Activated CD4-positive, alpha-beta T cell treated with anti-CD3 and anti-CD28 coated beads, Interleukin-2, amount 50 U/mL, for 4 hours (primary cell): ENCODE data around the gene NPIPB4.
"Not testable (repeated sequence)": the region's sequence is repeated elsewhere in the genome, so short reads cannot be mapped to it uniquely, and the experiment has no call there.

ENCODE experiments used
- DNase-seq, 2 experiments: peaks; one replicate each; pipeline ENCODE4 v3.0.0-alpha.2; 2020

The NPIPB4 gene

DNA sequence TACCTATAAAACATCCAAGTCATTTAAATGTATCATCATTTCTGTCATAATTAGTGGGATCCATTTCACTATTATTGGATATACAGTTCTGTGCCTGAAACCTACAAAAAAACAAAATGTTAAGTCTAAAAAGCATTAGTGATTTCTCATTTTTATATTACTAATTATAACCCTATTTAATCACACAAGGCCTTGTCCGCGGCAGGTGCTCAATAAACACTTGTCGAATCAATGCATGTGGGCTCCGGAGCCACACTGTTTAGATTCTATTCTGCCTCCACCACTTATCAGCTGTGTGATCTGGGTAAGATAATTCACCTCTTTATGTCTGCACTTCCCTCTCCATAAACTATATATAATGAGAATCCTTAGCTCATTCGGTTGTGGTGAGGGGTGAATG lies at the start of gene NPIPB4:
NPIPB4 (minus strand) TSS at position 101 of the 400 bp plus-strand sequence. CDS start 378 bp downstream, outside the sequence.
- not testable (repeated sequence) for DNase-seq

DNA sequence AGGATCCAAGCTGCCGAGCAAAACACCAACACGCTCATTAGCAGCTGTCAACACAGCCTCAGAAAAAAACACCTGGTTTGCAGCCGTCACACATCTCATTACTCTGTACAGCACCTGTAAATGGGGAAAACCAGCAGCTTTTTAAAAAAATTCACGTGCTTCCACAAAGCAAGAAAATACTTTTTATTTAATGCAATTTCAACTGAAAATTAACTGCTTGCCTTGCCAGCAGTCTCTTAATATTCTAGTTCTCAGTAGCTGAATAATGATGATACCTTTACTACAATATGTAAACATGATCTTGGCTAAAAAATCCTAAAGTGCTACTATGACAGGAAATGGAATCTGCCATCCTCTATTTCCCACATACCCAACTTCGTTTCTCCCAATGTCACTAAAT lies 41.4 kb upstream of the NPIPB4 start:
- not testable (repeated sequence) for DNase-seq

DNA sequence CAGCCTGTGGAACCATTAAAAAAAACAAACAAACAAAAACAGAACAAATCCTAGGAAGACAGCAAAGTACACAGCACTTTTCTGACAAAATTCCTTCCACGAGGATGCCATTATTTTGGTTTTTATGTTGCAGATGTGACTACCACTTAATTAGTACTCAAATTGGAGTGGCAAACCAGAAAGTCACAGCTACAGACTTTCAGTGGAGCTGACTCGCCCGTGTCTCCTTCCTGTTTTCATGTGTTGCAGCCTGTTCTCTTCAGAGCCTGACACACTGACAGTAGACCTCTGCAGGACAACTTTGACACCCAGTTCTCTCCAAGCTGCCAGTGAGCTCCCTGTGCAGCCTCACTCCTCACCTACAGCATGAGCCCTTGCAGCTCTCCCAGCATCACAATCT lies 24.4 kb upstream of the NPIPB4 start:
- DNase-seq: peak; percentile 4 to 8

DNA sequence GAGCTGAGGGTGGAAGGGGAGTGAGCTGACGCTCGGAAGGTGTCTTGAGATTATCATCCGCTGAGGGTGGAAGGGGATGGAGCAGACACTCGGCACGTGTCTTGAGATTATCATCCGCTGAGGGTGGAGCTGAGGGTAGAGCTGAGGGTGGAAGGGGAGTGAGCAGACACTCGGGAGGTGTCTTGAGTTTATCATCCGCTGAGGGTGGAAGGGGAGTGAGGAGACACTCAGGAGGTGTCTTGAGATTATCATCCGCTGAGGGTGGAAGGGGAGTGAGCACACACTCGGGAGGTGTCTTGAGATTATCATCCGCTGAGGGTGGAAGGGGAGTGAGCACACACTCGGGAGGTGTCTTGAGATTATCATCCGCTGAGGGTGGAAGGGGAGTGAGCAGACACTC lies 20.4 kb downstream of the NPIPB4 start:
- not testable (repeated sequence) for DNase-seq

DNA sequence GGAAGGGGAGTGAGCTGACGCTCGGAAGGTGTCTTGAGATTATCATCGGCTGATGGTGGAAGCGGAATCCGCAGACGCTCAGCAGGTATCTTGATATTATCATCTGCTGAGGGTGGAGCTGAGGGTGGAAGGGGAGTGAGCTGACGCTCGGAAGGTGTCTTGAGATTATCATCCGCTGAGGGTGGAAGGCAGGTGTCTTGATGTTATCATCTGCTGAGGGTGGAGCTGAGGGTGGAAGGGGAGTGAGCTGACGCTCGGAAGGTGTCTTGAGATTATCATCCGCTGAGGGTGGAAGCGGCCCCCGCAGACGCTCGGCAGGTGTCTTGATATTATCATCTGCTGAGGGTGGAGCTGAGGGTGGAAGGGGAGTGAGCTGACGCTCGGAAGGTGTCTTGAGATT lies 21.2 kb downstream of the NPIPB4 start:
- not testable (repeated sequence) for DNase-seq

DNA sequence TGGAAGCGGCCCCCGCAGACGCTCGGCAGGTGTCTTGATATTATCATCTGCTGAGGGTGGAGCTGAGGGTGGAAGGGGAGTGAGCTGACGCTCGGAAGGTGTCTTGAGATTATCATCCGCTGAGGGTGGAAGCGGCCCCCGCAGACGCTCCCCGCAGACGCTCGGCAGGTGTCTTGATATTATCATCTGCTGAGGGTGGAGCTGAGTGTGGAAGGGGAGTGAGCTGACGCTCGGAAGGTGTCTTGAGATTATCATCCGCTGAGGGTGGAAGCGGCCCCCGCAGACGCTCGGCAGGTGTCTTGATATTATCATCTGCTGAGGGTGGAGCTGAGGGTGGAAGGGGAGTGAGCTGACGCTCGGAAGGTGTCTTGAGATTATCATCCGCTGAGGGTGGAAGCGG lies 21.8 kb downstream of the NPIPB4 start:
- DNase-seq: not testable (repeated sequence)

DNA sequence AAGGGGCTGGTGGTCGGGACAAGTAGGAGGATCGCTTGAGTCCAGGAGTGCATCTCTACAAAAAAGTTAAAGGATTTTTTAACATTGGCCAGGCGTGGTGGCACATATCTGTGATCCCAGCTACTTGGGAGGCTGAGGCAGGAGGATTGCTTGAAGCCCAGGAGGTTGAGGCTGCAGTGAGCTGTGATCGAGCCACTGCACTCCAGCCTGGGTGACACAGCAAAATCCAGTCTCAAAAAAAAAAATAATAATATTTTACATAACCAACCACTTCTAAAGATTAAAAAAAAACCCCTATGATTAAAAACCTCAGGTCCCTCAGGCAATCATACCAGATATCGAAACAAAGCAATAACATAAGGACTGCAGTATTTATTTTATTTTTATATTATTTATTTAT lies 23.3 kb downstream of the NPIPB4 start:
- not testable (repeated sequence) for DNase-seq

DNA sequence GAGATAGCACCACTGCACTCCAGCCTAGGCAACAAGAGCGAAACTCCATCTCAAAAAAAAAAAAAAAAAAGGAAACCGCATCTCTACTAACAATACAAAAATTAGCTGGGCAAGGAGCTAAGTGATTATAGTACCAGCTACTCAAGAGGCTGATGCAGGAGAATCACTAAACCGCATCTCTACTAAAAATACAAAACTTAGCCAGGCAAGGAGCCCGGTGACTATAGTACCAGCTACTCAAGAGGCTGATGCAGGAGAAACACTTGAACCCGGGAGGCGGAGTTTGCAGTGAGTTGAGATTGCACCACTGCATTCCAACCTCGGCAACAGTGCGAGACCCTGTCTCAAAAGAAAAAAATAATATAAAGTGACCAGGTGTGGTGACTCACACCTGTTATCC lies 27.6 kb downstream of the NPIPB4 start:
- DNase-seq: not testable (repeated sequence)

DNA sequence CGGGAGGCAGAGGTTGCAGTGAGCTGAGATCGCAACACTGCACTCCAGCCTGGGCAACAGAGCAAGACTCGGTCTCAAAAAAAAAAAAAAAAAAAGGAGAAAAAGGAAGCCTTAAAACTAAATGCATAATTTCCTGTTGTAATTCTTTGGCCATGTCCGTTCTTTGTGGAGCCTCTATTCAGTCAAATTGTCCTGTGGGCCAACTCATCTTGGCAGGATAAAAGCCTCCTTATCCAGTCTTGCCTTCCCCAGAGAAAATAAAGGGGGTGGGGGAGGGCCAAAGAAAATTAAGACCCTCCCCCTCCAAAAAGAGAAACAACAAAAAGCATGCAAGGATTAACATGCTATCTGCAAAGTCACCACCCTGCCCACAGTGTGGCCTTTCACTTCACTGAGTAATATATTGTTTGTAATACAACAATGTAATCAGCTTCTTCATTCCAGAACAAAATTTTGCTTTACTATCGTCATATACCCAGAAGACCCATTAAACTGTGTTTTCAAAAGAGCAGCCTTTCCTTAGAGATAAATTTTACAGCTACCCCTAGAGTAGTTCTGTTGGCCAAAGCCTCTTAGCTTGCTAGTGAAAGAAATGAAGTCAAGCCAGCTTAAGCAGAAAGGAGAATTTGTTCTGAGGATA lies 31.4 kb downstream of the NPIPB4 start:
- DNase-seq: not testable (repeated sequence)

DNA sequence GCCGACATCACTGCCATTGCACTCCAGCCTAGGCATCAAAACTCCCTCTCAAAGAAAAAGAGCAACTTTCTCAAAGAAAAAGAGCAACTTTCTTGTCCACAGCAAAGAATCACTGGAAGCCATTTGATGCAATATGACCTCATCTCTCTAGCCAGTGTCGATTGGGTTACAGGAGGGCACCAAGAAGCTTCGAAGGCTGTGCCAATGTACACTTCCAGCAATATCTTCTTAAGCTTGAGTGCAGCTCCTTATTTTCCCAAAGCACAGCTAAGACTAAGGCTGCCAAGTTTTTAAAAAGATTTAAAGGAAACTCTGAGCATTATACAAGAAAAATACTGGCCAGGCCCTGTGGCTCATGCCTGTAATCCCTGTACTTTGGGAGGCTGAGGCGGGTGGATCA lies 32.0 kb downstream of the NPIPB4 start:
- not testable (repeated sequence) for DNase-seq

DNA sequence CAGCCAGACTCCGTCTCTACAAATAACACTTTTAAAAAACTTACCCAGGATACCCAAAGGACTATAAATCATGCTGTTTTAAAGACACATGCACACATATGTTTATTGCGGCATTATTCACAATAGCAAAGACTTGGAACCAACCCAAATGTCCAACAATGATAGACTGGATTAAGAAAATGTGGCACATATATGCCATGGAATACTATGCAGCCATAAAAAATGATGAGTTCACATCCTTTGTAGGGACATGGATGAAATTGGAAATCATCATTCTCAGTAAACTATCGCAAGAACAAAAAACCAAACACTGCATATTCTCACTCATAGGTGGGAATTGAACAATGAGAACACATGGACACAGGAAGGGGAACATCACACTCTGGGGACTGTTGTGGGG lies 34.3 kb downstream of the NPIPB4 start:
- DNase-seq: not testable (repeated sequence)

DNA sequence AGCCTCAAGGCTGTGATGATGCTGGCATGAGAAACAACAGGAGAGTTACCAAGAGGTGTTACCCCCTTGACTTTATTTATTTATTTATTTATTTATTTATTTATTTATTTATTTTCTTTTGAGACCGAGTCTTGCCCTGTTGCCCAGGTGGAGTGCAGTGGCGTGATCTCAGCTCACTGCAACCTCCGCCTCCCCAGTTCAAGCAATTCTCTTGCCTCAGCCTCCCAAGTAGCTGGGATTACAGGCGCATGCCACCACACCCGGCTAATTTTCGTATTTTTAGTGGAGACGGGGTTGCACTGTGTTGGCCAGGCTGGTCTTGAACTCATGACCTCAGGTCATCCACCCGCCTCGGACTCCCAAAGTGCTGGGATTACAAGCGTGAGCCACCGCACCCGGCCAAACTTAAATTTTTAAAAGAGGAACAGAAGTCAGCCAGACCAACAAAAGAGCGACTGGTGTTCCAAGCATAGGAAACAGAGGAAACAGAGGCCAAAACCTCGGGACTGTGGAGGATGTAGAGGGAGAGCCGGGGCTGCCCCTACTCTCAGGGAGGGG lies 36.6 kb downstream of the NPIPB4 start:
- not testable (repeated sequence) for DNase-seq

DNA sequence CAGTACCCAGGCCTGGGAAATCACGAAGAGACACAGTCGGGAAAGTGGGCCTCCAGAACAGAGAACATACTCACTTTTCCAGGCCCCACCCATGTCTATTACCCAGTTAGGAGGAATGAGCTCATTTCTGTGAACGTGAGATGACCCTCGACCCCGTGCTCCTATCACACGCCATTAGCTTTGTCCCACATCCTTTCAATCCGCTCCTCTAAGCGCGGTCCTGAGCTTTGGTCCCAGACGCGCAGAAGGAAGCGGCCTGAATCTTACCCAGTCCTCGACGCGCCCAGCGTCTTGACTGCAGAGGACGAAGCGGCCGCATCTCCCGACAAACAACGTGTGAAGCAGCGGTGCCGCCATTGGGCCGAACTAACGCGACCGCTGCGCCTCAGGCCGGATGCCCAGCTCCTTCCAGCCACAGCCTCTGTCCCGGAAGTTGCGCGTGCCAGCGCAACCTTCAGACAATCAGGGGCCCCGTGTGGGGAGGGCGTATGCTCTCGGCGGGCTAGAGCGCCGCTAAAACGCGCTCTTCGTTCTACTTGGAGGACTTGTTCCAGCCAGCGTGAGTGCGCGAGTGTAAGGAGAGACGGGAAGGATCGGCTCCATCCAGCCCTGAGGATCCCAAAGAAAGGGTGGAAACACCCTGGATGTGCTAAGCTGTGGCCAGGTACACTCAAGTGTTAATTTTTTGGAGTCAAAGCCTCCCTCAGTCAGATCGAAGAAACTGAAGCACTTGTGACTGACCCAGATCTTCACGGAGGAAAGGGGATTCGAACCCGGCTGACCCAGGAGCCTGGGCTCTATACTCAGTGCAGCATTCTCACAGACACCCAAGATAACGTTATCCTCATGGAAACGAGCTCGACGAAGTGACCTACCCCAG lies 37.3 kb downstream of the NPIPB4 start:
- DNase-seq: peak; percentile 47 to 53

DNA sequence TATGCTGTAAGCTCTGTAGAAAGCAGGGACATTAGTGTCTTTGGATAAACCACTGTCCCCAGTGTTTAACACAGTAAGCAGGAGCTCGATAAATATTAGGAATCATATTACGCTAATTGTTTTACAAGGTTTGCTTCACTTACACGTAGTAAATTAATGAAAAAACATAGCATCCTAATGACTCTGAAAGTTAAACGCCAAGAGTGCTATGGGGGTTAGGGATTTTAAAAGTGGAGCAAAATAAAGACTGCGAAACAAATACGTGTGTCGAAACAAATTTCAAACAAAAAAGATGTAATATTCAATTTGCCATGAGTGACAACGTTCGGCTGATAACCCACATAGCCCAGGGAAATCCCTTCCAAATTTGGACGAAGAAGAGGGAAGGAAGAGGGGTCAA lies 37.9 kb downstream of the NPIPB4 start:
- DNase-seq: not testable (repeated sequence)

DNA sequence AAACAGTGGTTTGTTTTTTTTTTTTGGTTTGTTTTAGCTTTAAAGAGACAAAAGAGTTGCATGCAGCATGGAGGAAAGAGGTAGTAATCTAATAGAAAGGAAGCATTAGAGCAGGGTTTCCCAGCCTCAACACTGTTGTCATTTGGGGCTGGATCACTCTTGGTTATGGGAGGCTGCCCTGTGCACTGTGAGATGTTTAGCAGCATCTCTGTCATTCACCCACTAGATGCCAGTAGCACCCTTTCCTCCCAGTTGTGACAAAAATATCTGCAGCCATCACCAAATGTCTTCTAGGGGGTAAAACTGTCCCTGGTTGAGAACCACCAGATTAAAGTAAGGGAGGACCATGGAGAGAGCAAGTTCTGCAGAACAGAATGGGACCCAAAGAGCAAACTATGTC lies 40.5 kb downstream of the NPIPB4 start:
- not testable (repeated sequence) for DNase-seq

DNA sequence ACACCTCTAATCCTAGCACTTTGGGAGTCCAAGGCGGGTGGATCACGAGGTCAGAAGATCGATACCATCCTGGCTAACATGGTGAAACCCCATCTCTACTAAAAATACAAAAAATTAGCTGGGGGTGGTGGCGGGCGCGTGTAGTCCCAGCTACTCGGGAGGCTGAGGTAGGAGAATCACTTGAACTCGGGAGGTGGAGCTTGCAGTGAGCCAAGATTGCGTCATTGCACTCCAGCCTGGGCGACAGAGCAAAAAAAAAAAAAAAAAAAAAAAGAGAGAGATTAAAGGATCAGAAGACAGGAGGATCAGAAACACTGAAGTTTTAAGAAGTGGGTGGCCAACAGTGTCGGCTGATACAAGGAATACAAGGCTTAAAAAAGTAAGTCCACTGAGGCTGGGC lies 41.9 kb downstream of the NPIPB4 start:
- not testable (repeated sequence) for DNase-seq

DNA sequence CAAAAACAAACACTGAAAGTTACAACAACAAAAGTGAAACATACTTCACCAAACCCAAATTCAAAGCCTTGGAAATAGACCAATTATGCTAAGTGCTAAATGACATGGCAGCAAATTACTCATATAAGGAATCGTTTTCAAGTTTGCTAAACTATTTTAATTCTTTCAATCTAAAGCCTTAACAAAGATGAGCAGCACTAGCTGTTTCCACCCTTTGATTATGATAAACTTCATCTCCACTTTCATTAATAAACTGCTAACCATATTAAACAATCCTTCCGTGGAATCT lies 55.2 kb downstream of the NPIPB4 start:
- not testable (repeated sequence) for DNase-seq

DNA sequence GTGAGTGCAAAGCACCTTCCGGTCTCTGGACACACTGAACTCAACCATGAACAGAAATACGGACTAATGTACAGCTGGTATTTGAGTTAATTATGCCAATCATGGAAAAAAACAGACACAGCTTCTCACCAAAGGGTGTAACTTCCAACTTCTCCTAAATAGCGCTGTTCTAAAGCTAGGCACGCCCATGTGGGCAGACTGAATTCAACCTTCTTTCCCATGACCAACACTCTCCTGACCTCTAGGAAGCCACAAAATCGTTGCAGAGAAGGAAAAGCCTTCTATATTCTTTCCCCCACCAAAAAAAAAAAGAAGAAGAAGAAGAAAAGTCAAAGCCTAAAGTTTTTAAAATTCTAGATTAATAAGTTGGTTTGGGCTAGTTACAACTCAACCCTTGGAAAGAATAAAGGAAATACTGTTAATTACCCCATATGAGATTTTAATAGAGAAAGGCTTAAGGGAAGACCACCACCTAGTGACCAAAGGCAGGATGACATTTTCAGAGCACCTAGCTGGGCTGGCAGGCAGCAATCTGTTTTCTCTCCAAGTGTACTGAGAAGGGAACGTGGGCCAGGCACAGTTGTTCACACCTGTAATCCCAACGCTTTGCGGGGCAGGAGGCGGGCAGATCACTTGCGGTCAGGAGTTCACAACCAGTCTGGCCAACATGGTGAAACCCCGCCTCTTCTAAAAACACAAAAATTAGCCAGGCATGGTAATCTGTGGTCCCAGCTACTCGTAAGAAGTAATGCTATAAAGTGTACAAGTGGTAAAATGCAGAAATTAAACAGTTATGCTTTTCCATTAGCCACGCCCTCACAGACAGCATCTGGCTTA lies 55.8 kb downstream of the NPIPB4 start:
- DNase-seq: peak in 1 of 2 experiments; percentile 6

DNA sequence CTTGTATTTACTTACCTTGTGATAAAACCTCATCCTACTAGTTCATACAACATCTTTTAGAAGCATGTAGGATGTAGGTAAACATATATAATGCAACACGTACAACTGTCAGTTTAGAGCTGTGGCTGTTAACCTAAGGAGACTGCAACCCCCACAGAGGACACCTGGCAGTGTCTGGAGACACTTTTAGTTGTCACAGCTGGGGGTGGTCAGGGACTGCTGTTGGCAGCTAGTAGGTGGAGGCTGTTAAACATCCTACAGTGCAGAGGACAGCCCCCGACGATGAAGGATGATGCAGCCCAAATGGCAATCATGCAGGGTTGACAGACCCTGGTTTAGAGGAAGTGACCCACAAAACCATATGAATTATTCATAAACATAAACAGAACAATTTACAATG lies 59.0 kb downstream of the NPIPB4 start:
- DNase-seq: not testable (repeated sequence)

DNA sequence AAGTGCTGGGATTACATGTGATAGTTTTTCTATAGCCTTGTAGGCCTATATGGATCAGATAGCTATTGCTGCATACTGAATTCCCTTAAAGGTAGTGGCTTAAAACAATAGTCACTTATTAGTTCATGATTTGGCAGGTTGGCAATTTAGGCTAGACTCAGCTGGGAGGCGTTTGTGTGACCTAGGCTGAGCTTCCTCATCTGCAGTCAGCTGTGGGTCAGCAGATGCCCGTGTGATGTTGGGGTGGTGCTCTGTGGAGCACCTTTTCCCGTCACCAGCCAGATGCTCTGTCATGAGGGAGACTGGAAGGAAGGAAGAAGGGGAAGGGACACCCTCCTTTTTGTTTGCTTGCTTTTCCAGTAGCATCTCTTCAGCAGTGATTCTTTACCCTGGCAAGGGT lies 64.2 kb downstream of the NPIPB4 start:
- not testable (repeated sequence) for DNase-seq

DNA sequence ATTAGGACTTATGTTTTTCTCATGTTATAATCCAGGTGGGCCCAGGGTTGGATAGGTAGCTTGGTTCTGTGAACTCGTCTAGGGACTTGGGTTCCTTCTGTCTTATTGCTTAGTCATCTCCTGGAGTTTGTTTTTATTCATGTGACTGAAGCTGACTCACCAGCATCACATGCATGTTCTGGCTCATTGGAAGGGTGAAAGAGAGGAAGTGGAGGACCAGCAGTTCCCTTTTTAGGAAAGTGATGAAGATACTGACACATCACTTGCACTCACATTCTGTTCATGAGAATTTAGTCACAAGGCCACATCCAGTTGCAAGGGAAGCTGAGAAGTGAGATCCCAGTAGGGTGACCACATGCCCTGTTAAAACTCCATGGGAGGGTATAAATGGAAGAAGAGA lies 67.0 kb downstream of the NPIPB4 start:
- not testable (repeated sequence) for DNase-seq
